Stimulated activated effector memory CD8-positive, alpha-beta T cell treated with anti-CD3 and anti-CD28 coated beads, Interleukin-12 subunit alpha, Interleukin-12 subunit beta, amount 100 ng/mL, for 72 hours (primary cell): ENCODE measurements around the gene POLE.
A peak's percentile ranks its signal among the peaks of the same experiment; 100 is the strongest.
"Not testable (repeated sequence)": the region's sequence is repeated elsewhere in the genome, so short reads cannot be mapped to it uniquely, and the experiment has no call there.

Experiments
- ATAC-seq: fragments of 150-1000 bp; cut with Tn5 transposase; 2 replicates; pipeline ENCODE4 v1.10.0; 2021
- DNase-seq, 2 donors: peaks; one replicate each; pipeline ENCODE4 v3.0.0; 2021 to 2022; ENCODE audit warnings: low spot score in 2 of 2
- H3K27ac Mint-ChIP-seq: one replicate; pipeline ENCODE4 v1.8.0; 2022; ENCODE audit warnings: mild to moderate bottlenecking, mixed read lengths
- H3K36me3 Mint-ChIP-seq: one replicate; pipeline ENCODE4 v1.8.0; 2022; ENCODE audit warnings: mild to moderate bottlenecking, mixed read lengths
- H3K4me1 Mint-ChIP-seq: one replicate; pipeline ENCODE4 v1.8.0; 2022; ENCODE audit warnings: mixed read lengths
- H3K4me3 Mint-ChIP-seq: one replicate; pipeline ENCODE4 v1.8.0; 2022; ENCODE audit warnings: mild to moderate bottlenecking, mixed read lengths
- H3K9me3 Mint-ChIP-seq: one replicate; pipeline ENCODE4 v1.8.0; 2022; ENCODE audit warnings: mixed read lengths

The POLE gene

GRCh38 chr12:132710043-132710404 lies 22.9 kb upstream of the POLE start:
- peak overlapping the region; percentile 89 for H3K4me3 Mint-ChIP-seq
- peak; percentile 9 for ATAC-seq
- DNase-seq: no peak
- peaks cover 24% of the 10 kb centered on the region for H3K4me1 Mint-ChIP-seq
- peaks cover 20% of the 10 kb centered on the region for H3K36me3 Mint-ChIP-seq
- peak overlapping the region; percentile 94 for H3K27ac Mint-ChIP-seq
- peaks cover 3% of the 10 kb centered on the region for H3K9me3 Mint-ChIP-seq

- Mint-ChIP-seq H3K4me3 (no peak overlapping the region), H3K4me1 (peaks cover 12% of the 10 kb centered on the region), H3K9me3 (peaks cover 3% of the 10 kb centered on the region), H3K27ac (no peak overlapping the region), H3K36me3 (peaks cover 11% of the 10 kb centered on the region)
- no peak for ATAC-seq
- DNase-seq: no peak
Measured at GRCh38 chr12:132708150-132708549, 21.0 kb upstream of the POLE start.

DNA sequence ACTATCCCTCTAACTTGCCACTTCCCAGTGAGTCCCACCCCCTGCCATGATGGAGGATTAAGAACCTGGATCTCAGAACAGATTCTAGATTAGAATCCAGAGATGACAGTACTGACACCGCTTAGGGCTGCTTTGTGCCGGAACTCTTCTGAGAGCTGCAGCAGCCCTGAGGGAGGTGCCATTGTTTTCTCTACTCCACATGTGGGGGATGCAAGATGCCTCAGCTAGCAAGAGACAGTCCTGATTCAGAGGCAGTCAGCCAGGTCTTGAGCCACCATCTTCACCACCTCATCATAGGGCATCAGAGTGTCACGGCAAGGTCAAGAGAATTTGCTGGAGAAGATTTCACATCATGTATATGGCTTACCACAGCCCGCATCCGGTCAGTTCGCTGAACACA lies 20.1 kb upstream of the POLE start:
- H3K36me3 Mint-ChIP-seq: peaks cover 10% of the 10 kb centered on the region
- ATAC-seq (no peak), DNase-seq (no peak)
- H3K4me1 Mint-ChIP-seq: peaks cover 9% of the 10 kb centered on the region
- H3K27ac Mint-ChIP-seq: no peak overlapping the region
- no peak overlapping the region for H3K4me3 Mint-ChIP-seq
- peaks cover 3% of the 10 kb centered on the region for H3K9me3 Mint-ChIP-seq

- no peak for DNase-seq
- Mint-ChIP-seq H3K27ac (peak overlapping the region; percentile 60), H3K36me3 (peaks cover 40% of the 10 kb centered on the region), H3K9me3 (peaks cover 3% of the 10 kb centered on the region), H3K4me3 (no peak overlapping the region), H3K4me1 (no peaks in the 10 kb centered on the region)
- no peak for ATAC-seq
Measured at GRCh38 chr12:132703641-132704040, 16.5 kb upstream of the POLE start.

DNA sequence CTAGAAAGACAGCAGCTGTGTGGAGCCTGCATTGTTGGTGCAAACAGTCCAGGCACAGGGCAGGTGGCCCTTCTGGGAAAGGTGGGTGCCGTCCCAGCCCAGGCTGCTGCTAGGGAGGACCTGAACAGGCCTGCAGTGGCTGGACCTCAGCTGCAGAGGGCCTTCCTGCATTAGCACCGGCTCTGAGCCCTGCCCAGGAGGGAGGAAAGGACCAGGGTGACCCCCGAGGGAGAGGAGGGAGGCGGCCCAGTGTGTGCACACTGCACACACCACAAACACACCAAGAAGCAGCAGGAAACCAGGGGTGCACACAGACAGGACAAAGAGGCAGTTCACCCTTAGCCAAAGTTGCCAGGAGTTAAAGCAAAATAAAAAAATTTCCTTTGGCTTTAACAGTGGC lies 15.5 kb upstream of the POLE start:
- Mint-ChIP-seq H3K9me3 (peaks cover 3% of the 10 kb centered on the region), H3K4me1 (no peaks in the 10 kb centered on the region), H3K36me3 (peaks cover 50% of the 10 kb centered on the region), H3K27ac (no peak overlapping the region), H3K4me3 (no peak overlapping the region)
- ATAC-seq (no peak), DNase-seq (no peak)

GRCh38 chr12:132700212-132700822 lies 13.2 kb upstream of the POLE start:
- Mint-ChIP-seq H3K9me3 (no peaks in the 10 kb centered on the region), H3K27ac (no peak overlapping the region), H3K36me3 (peaks cover 72% of the 10 kb centered on the region), H3K4me1 (no peaks in the 10 kb centered on the region), H3K4me3 (no peak overlapping the region)
- DNase-seq: no peak
- ATAC-seq: no peak

DNA sequence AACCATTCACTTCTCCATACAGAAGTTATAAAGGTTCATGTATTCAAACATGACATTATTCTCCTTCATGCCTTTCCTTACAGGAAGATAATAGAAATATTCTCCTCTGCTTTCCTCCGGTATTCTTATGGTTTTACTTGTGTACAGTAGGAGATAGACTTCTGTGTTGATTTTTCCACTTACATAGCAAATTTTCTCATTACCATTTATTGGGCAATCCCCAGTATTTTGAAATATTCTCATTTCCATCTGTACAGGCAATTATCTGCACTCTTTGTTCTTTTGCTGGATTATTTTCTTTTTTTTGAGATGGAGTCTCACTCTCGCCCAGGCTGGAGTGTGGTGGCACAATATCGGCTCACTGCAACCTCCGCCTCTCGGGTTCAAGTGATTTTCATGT lies 11.2 kb upstream of the POLE start:
- Mint-ChIP-seq H3K4me1 (no peaks in the 10 kb centered on the region), H3K4me3 (no peak overlapping the region), H3K27ac (no peak overlapping the region), H3K36me3 (peaks cover 66% of the 10 kb centered on the region), H3K9me3 (no peaks in the 10 kb centered on the region)
- DNase-seq (no peak), ATAC-seq (no peak)

DNA sequence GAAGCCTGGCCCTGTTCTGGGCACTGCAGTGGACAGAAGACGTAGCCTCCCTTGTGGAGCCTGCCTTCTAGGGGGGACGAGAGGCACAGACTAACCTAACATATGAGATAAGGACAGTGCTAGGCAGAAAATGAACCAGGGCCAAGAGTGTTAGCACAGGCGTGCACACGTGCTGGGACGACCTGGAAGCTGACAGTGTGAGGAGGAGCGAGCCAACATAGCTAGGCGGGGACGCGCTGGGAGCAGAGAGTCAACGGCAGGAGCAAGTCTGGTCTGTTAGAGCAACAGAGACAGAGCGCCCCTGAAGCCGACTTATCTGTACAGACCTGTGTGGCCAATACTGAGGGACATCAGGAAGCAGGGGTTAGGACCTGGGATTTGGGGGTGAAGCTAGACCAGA lies 8.3 kb upstream of the POLE start:
- no peak overlapping the region for H3K4me3 Mint-ChIP-seq
- no peak for ATAC-seq
- H3K4me1 Mint-ChIP-seq: no peaks in the 10 kb centered on the region
- no peak overlapping the region for H3K27ac Mint-ChIP-seq
- peaks cover 60% of the 10 kb centered on the region for H3K36me3 Mint-ChIP-seq
- H3K9me3 Mint-ChIP-seq: no peaks in the 10 kb centered on the region
- DNase-seq: no peak

- not testable (repeated sequence) for DNase-seq, H3K4me1 Mint-ChIP-seq, H3K27ac Mint-ChIP-seq, H3K4me3 Mint-ChIP-seq, ATAC-seq, H3K9me3 Mint-ChIP-seq
- H3K36me3 Mint-ChIP-seq: peaks cover 55% of the 10 kb centered on the region
Measured at GRCh38 chr12:132694888-132695287, 7.7 kb upstream of the POLE start.

DNA sequence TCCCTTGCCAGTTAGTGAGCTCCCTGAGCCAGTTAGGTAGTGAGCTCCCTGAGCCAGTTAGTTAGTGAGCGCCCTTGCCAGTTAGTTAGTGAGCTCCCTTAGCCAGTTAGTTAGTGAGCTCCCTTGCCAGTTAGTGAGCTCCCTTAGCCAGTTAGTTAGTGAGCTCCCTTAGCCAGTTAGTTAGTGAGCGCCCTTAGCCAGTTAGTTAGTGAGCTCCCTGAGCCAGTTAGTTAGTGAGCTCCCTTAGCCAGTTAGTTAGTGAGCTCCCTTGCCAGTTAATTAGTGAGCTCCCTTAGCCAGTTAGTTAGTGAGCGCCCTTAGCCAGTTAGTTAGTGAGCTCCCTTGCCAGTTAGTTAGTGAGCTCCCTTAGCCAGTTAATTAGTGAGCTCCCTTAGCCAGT lies 4.9 kb upstream of the POLE start:
- H3K27ac Mint-ChIP-seq, ATAC-seq, DNase-seq, H3K9me3 Mint-ChIP-seq, H3K4me3 Mint-ChIP-seq, H3K4me1 Mint-ChIP-seq: not testable (repeated sequence)
- H3K36me3 Mint-ChIP-seq: peaks cover 28% of the 10 kb centered on the region

DNA sequence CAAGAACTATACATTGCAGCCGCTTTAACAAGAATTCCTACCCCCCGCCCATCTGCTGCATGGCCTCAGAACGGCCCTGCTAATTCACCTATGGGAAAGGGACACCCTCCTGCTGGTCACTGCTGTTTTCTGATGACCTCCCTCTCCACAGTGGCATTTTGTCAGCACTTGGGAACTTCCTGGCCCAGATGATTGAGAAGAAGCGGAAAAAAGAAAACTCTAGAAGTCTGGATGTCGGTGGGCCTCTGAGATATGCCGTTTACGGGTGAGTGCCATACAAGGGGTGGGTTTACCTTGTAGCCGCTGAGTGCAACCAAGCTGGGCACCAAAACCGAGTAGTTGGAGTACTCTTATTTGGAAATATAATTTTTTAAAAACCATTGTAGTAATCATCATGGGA lies 3.0 kb upstream of the POLE start:
- peaks cover 10% of the 10 kb centered on the region for H3K4me1 Mint-ChIP-seq
- ATAC-seq (no peak), DNase-seq (no peak)
- no peak overlapping the region for H3K4me3 Mint-ChIP-seq
- H3K27ac Mint-ChIP-seq: no peak overlapping the region
- H3K9me3 Mint-ChIP-seq: no peaks in the 10 kb centered on the region
- peaks cover 21% of the 10 kb centered on the region for H3K36me3 Mint-ChIP-seq

- ATAC-seq (no peak), DNase-seq (no peak)
- H3K4me1 Mint-ChIP-seq: peaks cover 12% of the 10 kb centered on the region
- no peaks in the 10 kb centered on the region for H3K9me3 Mint-ChIP-seq
- H3K27ac Mint-ChIP-seq: no peak overlapping the region
- peaks cover 22% of the 10 kb centered on the region for H3K36me3 Mint-ChIP-seq
- H3K4me3 Mint-ChIP-seq: peak overlapping the region; percentile 13
Measured at GRCh38 chr12:132689227-132689626, 2.1 kb upstream of the POLE start.

GRCh38 chr12:132686825-132687210 lies 324 bp downstream of the POLE start:
- peak; percentile 67 for ATAC-seq
- no peak for DNase-seq
- Mint-ChIP-seq H3K4me3 (peak overlapping the region; percentile 71), H3K27ac (peak overlapping the region; percentile 81), H3K4me1 (peaks cover 12% of the 10 kb centered on the region), H3K36me3 (peaks cover 22% of the 10 kb centered on the region), H3K9me3 (no peaks in the 10 kb centered on the region)

DNA sequence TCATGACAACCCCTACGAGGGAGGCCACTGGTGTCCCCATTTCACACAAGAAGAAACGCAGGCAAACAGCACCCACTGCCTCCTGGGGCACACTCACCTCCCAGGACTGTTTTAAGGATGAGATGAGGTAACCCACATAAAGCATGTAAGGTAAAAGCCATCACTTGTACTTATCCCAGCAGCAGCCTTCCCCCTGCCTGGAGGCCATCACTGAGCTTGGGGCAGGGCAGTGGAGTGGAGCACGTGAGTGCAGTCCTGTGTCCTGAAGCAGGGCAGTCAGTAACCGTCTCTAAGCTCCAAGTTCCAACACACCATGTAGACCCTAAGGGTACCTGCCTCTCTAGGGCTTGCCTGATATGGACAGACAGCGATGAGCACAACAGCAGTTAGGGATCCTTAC lies 1.7 kb downstream of the POLE start:
- no peak for DNase-seq
- H3K4me1 Mint-ChIP-seq: peaks cover 23% of the 10 kb centered on the region
- H3K27ac Mint-ChIP-seq: peak overlapping the region; percentile 81
- H3K4me3 Mint-ChIP-seq: peak overlapping the region; percentile 71
- no peaks in the 10 kb centered on the region for H3K9me3 Mint-ChIP-seq
- peaks cover 26% of the 10 kb centered on the region for H3K36me3 Mint-ChIP-seq
- ATAC-seq: no peak

GRCh38 chr12:132677492-132677891 lies 9.7 kb downstream of the POLE start:
- ATAC-seq (no peak), DNase-seq (no peak)
- Mint-ChIP-seq H3K4me3 (no peak overlapping the region), H3K36me3 (peaks cover 87% of the 10 kb centered on the region), H3K9me3 (no peaks in the 10 kb centered on the region), H3K4me1 (peaks cover 13% of the 10 kb centered on the region), H3K27ac (no peak overlapping the region)

DNA sequence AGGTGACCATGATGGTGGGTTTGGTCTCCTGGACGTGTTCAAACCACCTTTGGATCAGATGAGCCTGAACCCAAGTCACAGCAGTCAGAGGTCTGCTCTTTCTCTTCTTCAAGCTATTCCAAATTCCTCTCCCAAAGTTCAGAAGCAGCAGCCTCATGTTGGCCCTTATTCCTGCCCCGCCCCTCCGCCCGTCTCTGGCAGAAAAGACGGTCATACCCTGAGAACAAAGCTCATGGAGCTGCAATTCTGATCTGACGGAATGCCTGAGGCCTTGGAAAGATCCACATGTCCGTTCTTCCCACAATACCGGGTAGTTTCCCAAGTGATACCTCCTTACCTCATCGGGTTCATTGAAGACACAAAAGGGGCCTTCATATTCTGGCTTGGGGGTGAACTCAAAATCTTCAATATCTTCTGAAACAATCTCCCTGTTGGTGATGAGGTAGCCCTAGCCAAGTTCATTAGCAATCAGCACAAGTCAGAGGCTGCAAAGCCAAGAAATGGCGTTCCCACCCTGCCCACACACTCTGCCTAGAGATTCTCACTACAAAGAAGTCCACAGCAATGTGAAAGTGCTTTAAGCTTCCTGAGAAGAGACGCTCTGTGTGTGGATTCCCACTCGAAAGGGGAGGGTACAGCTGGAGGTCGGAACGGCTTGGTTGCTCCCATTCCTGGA lies 11.2 kb downstream of the POLE start:
- ATAC-seq (no peak), DNase-seq (no peak)
- Mint-ChIP-seq H3K4me1 (peaks cover 11% of the 10 kb centered on the region), H3K27ac (no peak overlapping the region), H3K4me3 (no peak overlapping the region), H3K9me3 (no peaks in the 10 kb centered on the region), H3K36me3 (peaks cover 97% of the 10 kb centered on the region)
